ENCODE results near the gene MFSD12.

MFSD12 gene

GRCh38 chr19:3557461-3558248 is at the start of gene MFSD12:
TSS of gene MFSD12 (minus strand) at chr19:3557586. CDS start at chr19:3557403, 183 bp downstream.
- DNase-seq (ENCODE audit: low read depth in 2 of 3, low spot score in 2 of 3): peak; percentile 79 to 93 (median 92)

- peak in 2 of 3 experiments; percentile 42 to 52 for DNase-seq (ENCODE audit: low read depth in 2 of 3, low spot score in 2 of 3)
These were observed 49.4 kb upstream of the MFSD12 start, which contains the start of gene TBXA2R for GRCh38 chr19:3606690-3607289. TSS of gene TBXA2R (minus strand) at chr19:3606875. CDS start at chr19:3600634, 6,241 bp downstream.

GRCh38 chr19:3606174-3606689 is 48.8 kb upstream of the MFSD12 start:
- no peak for DNase-seq (ENCODE audit: low read depth in 2 of 3, low spot score in 2 of 3)

- DNase-seq (ENCODE audit: low read depth in 2 of 3, low spot score in 2 of 3): no peak
These were observed 48.4 kb upstream of the MFSD12 start for GRCh38 chr19:3605770-3606169.

GRCh38 chr19:3605361-3605760 is 48.0 kb upstream of the MFSD12 start:
- DNase-seq (ENCODE audit: low read depth in 2 of 3, low spot score in 2 of 3): no peak

GRCh38 chr19:3604987-3605343 is 47.6 kb upstream of the MFSD12 start:
- no peak for DNase-seq (ENCODE audit: low read depth in 2 of 3, low spot score in 2 of 3)

GRCh38 chr19:3604227-3604986 is 47.0 kb upstream of the MFSD12 start:
- DNase-seq (ENCODE audit: low read depth in 2 of 3, low spot score in 2 of 3): no peak

GRCh38 chr19:3603121-3603811 is 45.9 kb upstream of the MFSD12 start:
- no peak for DNase-seq (ENCODE audit: low read depth in 2 of 3, low spot score in 2 of 3)

- DNase-seq (ENCODE audit: low read depth in 2 of 3, low spot score in 2 of 3): no peak
These were observed 43.6 kb upstream of the MFSD12 start for GRCh38 chr19:3601021-3601420.

GRCh38 chr19:3599776-3600187 is 42.4 kb upstream of the MFSD12 start:
- no peak for DNase-seq (ENCODE audit: low read depth in 2 of 3, low spot score in 2 of 3)

- DNase-seq (ENCODE audit: low read depth in 2 of 3, low spot score in 2 of 3): no peak
These were observed 38.2 kb upstream of the MFSD12 start for GRCh38 chr19:3595521-3596061.

GRCh38 chr19:3593156-3593555 is 35.8 kb upstream of the MFSD12 start:
- no peak for DNase-seq (ENCODE audit: low read depth in 2 of 3, low spot score in 2 of 3)

- no peak for DNase-seq (ENCODE audit: low read depth in 2 of 3, low spot score in 2 of 3)
These were observed 34.7 kb upstream of the MFSD12 start for GRCh38 chr19:3591876-3592613.

- DNase-seq (ENCODE audit: low read depth in 2 of 3, low spot score in 2 of 3): no peak
These were observed 33.7 kb upstream of the MFSD12 start for GRCh38 chr19:3590991-3591659.

GRCh38 chr19:3589949-3590348 is 32.6 kb upstream of the MFSD12 start:
- no peak for DNase-seq (ENCODE audit: low read depth in 2 of 3, low spot score in 2 of 3)

GRCh38 chr19:3589439-3589838 is 32.1 kb upstream of the MFSD12 start:
- no peak for DNase-seq (ENCODE audit: low read depth in 2 of 3, low spot score in 2 of 3)

- DNase-seq (ENCODE audit: low read depth in 2 of 3, low spot score in 2 of 3): no peak
These were observed 29.4 kb upstream of the MFSD12 start for GRCh38 chr19:3586707-3587346.

- no peak for DNase-seq (ENCODE audit: low read depth in 2 of 3, low spot score in 2 of 3)
These were observed 28.8 kb upstream of the MFSD12 start for GRCh38 chr19:3586127-3586626.

Data from activated CD8-positive, alpha-beta memory T cell treated with anti-CD3 and anti-CD28 coated beads for 48 hours (primary cell).